ENCODE data around the gene MYO5C. TPM values are rescaled to one million over a fixed set of nuclear protein-coding genes. Genes with fewer than 3 reads are reported as not detected.
"Not testable (repeated sequence)": the region's sequence is repeated elsewhere in the genome, so short reads cannot be mapped to it uniquely, and the experiment has no call there.

The MYO5C gene
- total RNA-seq, 4 donors from 2014 or later = 1.2 to 4.3 (median 2.9) TPM

DNA sequence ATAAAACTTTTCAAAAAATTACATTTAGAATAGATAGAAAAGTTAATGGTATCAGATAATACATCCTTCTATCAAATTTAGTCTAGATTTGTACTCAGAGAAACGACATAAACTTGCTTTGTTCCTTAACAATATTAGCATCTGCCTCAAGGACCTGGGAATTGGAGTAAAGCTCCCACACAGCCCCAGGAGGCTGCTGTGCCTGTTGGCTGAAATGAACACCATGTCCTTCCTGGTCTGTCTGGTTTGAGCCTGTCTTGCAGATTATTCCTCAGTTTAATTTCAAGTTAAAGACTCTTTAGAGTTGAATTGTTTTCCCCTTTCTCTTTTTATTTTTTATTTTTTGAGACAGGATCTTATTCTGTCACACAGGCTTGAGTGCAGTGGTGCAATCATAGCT, 123.8 kb downstream of the MYO5C start:
- Histone ChIP-seq H3K4me1 (no peaks in the 10 kb centered on the region), H3K9me3 (no peaks in the 10 kb centered on the region), H3K27me3 (no peaks in the 10 kb centered on the region), H3K27ac (no peak overlapping the region), H3K4me3 (no peak overlapping the region), H3K36me3 (no peaks in the 10 kb centered on the region)
- ATAC-seq = no peak
- in situ Hi-C loops (cut with MboI; ENCODE audit: low sequenced_read_pairs in 4 of 4) = loop anchor here in 1 of 4 donors (10.0 kb wide), 1 partner anchor 53 kb away; no protein-coding TSS in a partner anchor
- no peak for DNase-seq
- no peak for TF ChIP-seq POLR2A (IDR thresholded peaks at IDR 0.05)
- TF ChIP-seq, protein P1, sequence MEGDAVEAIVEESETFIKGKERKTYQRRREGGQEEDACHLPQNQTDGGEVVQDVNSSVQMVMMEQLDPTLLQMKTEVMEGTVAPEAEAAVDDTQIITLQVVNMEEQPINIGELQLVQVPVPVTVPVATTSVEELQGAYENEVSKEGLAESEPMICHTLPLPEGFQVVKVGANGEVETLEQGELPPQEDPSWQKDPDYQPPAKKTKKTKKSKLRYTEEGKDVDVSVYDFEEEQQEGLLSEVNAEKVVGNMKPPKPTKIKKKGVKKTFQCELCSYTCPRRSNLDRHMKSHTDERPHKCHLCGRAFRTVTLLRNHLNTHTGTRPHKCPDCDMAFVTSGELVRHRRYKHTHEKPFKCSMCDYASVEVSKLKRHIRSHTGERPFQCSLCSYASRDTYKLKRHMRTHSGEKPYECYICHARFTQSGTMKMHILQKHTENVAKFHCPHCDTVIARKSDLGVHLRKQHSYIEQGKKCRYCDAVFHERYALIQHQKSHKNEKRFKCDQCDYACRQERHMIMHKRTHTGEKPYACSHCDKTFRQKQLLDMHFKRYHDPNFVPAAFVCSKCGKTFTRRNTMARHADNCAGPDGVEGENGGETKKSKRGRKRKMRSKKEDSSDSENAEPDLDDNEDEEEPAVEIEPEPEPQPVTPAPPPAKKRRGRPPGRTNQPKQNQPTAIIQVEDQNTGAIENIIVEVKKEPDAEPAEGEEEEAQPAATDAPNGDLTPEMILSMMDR (IDR thresholded peaks at IDR 0.05 in 4 of 5, conservative IDR thresholded peaks at IDR 0.05 in 1 of 5) = no peak
- intact Hi-C loops (cut with DNase I; ENCODE audit: low total_unique reads) = no loop called here

GRCh38 chr15:52171386-52171785, 124.2 kb downstream of the MYO5C start:
- Histone ChIP-seq H3K27me3 (no peaks in the 10 kb centered on the region), H3K4me1 (no peaks in the 10 kb centered on the region), H3K4me3 (no peak overlapping the region), H3K36me3 (no peaks in the 10 kb centered on the region), H3K9me3 (no peaks in the 10 kb centered on the region), H3K27ac (no peak overlapping the region)
- no peak for ATAC-seq
- TF ChIP-seq POLR2A (IDR thresholded peaks at IDR 0.05) = no peak
- TF ChIP-seq, protein P1 (IDR thresholded peaks at IDR 0.05 in 4 of 5, conservative IDR thresholded peaks at IDR 0.05 in 1 of 5) = no peak
- DNase-seq = no peak
- intact Hi-C loops (cut with DNase I; ENCODE audit: low total_unique reads) = no loop called here
- in situ Hi-C loops (cut with MboI; ENCODE audit: low sequenced_read_pairs in 4 of 4) = loop anchor here in 1 of 4 donors (10.0 kb wide), 1 partner anchor 53 kb away; no protein-coding TSS in a partner anchor

DNA sequence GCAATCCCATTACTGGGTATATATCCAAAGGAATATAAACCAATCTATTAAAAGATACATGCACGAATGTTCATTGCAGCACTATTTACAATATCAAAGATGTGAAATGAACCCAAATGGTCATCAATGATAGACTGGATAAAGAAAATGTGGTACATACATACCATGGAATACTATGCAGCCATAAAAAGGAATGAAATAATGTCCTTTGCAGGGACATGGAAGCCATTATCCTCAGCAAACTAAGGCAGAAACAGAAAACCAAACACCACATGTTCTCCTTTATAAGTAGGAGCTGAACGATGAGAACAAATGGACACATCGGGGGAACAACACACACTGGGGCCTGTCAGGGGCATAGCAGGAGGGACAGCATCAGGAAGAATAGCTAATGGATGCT, 125.4 kb downstream of the MYO5C start:
- in situ Hi-C loops (cut with MboI; ENCODE audit: low sequenced_read_pairs in 4 of 4) = loop anchor here in 1 of 4 donors (10.0 kb wide), 1 partner anchor 55 kb away; no protein-coding TSS in a partner anchor
- ATAC-seq; H3K27me3 ChIP-seq; intact Hi-C loops (cut with DNase I; ENCODE audit: low total_unique reads); H3K27ac ChIP-seq; H3K4me3 ChIP-seq; H3K4me1 ChIP-seq; H3K36me3 ChIP-seq; DNase-seq; H3K9me3 ChIP-seq: not testable (repeated sequence)

GRCh38 chr15:52165494-52166131, 130.0 kb downstream of the MYO5C start:
- H3K36me3 ChIP-seq; intact Hi-C loops (cut with DNase I; ENCODE audit: low total_unique reads); H3K27me3 ChIP-seq; ATAC-seq; H3K4me1 ChIP-seq; H3K9me3 ChIP-seq; in situ Hi-C loops (cut with MboI; ENCODE audit: low sequenced_read_pairs in 4 of 4); DNase-seq; H3K27ac ChIP-seq; H3K4me3 ChIP-seq: not testable (repeated sequence)

- no peak for ATAC-seq
- no peak for TF ChIP-seq POLR2A (IDR thresholded peaks at IDR 0.05)
- TF ChIP-seq, protein P1 (IDR thresholded peaks at IDR 0.05 in 4 of 5, conservative IDR thresholded peaks at IDR 0.05 in 1 of 5) = no peak
- in situ Hi-C loops (cut with MboI; ENCODE audit: low sequenced_read_pairs in 4 of 4) (no loop called here), intact Hi-C loops (cut with DNase I; ENCODE audit: low total_unique reads) (no loop called here)
- H3K4me3 ChIP-seq = no peak overlapping the region
- H3K27me3 ChIP-seq = no peaks in the 10 kb centered on the region
- no peak for DNase-seq
- no peaks in the 10 kb centered on the region for H3K9me3 ChIP-seq
- H3K27ac ChIP-seq = no peak overlapping the region
- H3K4me1 ChIP-seq = no peaks in the 10 kb centered on the region
- no peaks in the 10 kb centered on the region for H3K36me3 ChIP-seq
Measured at GRCh38 chr15:52164631-52165265, 130.9 kb downstream of the MYO5C start.

Data from gastrocnemius medialis (tissue), 4 donors.